ENCODE measurements around the gene EDDM3A.
"Not testable (repeated sequence)": the region's sequence is repeated elsewhere in the genome, so short reads cannot be mapped to it uniquely, and the experiment has no call there.

Gene EDDM3A

DNA sequence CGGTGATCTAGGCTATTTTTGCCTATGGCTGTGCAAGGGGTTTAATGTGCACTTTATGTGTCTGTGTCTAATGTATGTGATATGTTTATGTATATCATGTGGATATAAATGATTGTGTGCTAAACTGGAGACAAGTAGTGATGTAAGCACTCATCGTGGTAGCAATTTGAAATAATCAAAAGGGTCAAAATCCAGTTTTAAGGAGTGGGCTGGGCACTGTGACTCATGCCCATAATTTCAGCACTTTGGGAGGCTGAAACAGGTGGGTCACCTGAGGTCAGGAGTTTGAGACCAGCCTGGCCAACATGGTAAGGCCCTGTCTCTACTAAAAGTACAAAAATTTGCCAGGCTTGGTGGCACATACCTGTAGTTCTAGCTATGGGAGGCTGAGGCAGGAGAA lies 2.8 kb downstream of the EDDM3A start:
- TF ChIP-seq, protein P1, sequence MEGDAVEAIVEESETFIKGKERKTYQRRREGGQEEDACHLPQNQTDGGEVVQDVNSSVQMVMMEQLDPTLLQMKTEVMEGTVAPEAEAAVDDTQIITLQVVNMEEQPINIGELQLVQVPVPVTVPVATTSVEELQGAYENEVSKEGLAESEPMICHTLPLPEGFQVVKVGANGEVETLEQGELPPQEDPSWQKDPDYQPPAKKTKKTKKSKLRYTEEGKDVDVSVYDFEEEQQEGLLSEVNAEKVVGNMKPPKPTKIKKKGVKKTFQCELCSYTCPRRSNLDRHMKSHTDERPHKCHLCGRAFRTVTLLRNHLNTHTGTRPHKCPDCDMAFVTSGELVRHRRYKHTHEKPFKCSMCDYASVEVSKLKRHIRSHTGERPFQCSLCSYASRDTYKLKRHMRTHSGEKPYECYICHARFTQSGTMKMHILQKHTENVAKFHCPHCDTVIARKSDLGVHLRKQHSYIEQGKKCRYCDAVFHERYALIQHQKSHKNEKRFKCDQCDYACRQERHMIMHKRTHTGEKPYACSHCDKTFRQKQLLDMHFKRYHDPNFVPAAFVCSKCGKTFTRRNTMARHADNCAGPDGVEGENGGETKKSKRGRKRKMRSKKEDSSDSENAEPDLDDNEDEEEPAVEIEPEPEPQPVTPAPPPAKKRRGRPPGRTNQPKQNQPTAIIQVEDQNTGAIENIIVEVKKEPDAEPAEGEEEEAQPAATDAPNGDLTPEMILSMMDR (IDR thresholded peaks at IDR 0.05): no peak
- no peaks in the 10 kb centered on the region for H3K9me3 ChIP-seq

DNA sequence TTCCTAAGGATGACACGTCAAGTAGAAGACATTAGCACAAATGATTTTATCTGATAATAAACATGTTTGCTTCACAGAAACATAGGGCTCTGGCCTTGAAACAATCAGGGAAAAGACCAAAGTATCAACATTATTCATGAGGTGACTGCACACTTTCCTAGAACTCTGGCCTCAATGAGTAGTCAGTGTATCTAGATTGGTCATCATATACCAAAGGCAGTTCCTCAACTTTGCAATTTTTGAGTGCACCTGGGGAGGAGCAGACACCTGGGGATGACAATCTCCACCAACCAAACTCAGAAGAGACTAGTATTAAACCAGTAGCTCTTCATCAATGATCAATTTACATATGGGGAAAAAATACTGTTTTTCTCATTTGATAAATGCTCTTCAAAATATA lies 4.5 kb downstream of the EDDM3A start:
- H3K36me3 ChIP-seq: no peaks in the 10 kb centered on the region
- TF ChIP-seq, protein P1 (IDR thresholded peaks at IDR 0.05): no peak
- no peak overlapping the region for H3K27ac ChIP-seq
- no peaks in the 10 kb centered on the region for H3K4me1 ChIP-seq (ENCODE audit: control insufficient read depth in 1 of 2, insufficient read depth in 1 of 2, low read depth in 1 of 2, low read length in 1 of 2)
- H3K9me3 ChIP-seq: no peaks in the 10 kb centered on the region
- no peaks in the 10 kb centered on the region for H3K27me3 ChIP-seq
- H3K4me3 ChIP-seq (ENCODE audit: low read depth in 1 of 2, low read length in 1 of 2): no peak overlapping the region

More for the DNA sequence above, 2.8 kb downstream of the EDDM3A start:
- Histone ChIP-seq H3K27me3 (no peaks in the 10 kb centered on the region), H3K4me3 (ENCODE audit: low read depth in 1 of 2, low read length in 1 of 2) (no peak overlapping the region), H3K27ac (no peak overlapping the region), H3K36me3 (no peaks in the 10 kb centered on the region), H3K4me1 (ENCODE audit: control insufficient read depth in 1 of 2, insufficient read depth in 1 of 2, low read depth in 1 of 2, low read length in 1 of 2) (no peaks in the 10 kb centered on the region)

DNA sequence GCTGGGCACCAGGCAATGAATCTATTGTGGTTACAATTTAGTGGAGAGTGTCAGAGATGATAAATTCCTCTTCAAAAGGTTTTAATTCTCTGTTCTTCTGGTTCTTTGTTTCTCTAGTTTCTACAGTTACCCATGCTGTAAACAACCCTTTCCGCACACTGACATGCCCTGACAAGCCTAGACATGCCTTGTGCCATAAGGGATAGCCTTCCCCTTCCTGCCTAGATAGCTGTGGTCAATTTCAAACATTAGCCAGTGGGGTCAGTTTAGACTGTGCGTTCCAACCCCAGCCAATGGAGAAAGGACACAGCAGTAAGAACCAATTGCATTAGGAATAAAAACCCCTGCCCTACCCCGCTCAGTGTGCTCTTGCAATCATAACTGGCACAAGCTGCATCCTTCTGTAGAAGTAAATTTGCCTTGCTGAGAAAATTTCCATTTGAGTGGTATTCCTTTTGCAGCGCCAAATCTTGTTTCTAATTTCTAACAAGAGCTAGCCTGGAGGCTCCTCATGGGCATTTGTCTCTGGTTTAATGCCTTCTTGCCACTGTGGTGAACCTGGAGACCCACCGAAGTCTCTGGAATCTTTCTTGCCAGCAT lies 6.4 kb downstream of the EDDM3A start:
- no peaks in the 10 kb centered on the region for H3K9me3 ChIP-seq
- no peak overlapping the region for H3K27ac ChIP-seq
- H3K36me3 ChIP-seq: no peaks in the 10 kb centered on the region
- TF ChIP-seq, protein P1 (IDR thresholded peaks at IDR 0.05): no peak
- H3K4me3 ChIP-seq (ENCODE audit: low read depth in 1 of 2, low read length in 1 of 2): no peak overlapping the region
- no peaks in the 10 kb centered on the region for H3K4me1 ChIP-seq (ENCODE audit: control insufficient read depth in 1 of 2, insufficient read depth in 1 of 2, low read depth in 1 of 2, low read length in 1 of 2)
- no peaks in the 10 kb centered on the region for H3K27me3 ChIP-seq

DNA sequence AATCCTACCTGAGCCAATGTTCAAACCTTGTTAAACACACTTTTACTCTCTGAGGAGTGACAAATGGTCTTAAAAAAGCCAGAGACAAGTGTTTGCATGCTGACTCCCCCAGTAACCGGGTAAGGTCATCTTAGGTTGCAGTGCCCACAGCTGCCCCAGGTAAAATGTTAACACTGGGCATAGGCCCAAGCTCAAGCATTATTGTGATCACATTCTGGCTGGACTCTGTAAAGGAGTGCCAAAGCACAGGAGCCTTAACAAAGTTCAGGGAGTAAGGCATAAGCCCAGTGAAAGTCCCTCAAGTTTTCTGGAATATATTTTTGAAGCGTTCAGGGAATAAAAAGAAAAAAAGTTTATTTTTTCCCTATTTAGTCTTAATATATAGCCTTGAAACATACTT lies 8.6 kb downstream of the EDDM3A start:
- Histone ChIP-seq H3K9me3 (no peaks in the 10 kb centered on the region), H3K27me3 (no peaks in the 10 kb centered on the region), H3K4me1 (ENCODE audit: control insufficient read depth in 1 of 2, insufficient read depth in 1 of 2, low read depth in 1 of 2, low read length in 1 of 2) (no peaks in the 10 kb centered on the region), H3K27ac (no peak overlapping the region), H3K4me3 (ENCODE audit: low read depth in 1 of 2, low read length in 1 of 2) (no peak overlapping the region), H3K36me3 (no peaks in the 10 kb centered on the region)
- TF ChIP-seq, protein P1 (IDR thresholded peaks at IDR 0.05): no peak

DNA sequence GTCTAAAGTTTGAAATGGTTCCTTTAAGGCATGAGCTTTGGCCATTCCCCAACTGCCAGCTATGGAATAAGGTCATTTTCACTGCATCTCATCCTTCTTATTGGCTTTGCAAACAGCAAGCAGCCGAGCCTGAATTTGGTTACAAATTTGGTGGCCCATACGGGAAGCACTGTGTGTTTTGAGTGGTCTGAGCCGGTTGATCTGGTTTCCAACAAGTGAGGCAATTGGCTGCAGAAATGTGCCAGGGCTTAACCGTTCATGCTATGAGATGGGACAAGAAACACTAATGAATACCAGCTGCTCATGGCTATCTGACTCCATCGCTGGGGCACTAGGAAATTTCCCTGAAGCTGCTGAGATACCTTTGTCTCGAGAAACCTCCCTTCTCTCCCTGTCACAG lies 9.3 kb downstream of the EDDM3A start:
- Histone ChIP-seq H3K4me1 (ENCODE audit: control insufficient read depth in 1 of 2, insufficient read depth in 1 of 2, low read depth in 1 of 2, low read length in 1 of 2) (no peaks in the 10 kb centered on the region), H3K4me3 (ENCODE audit: low read depth in 1 of 2, low read length in 1 of 2) (no peak overlapping the region), H3K36me3 (no peaks in the 10 kb centered on the region), H3K27ac (no peak overlapping the region), H3K9me3 (no peaks in the 10 kb centered on the region), H3K27me3 (no peaks in the 10 kb centered on the region)
- TF ChIP-seq, protein P1 (IDR thresholded peaks at IDR 0.05): no peak

DNA sequence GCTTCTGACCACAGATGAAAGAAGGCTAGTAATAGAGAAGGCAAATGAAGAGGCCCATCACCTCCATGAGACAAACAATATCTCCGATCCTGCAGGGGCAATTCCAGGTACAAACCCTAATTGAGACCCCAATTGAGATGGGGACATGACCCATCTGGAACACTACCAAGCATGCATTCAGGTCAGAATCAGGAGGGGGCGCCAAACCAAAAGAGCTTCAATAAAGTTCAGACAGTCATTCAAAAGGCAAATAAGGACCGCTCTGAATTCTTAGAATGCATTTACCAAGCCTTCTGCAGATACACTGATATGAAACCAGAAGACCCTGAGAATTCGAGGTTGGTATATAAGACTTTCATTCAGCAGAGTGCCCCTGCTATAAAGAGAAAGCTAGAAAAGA lies 12.3 kb downstream of the EDDM3A start:
- H3K4me3 ChIP-seq (ENCODE audit: low read depth in 1 of 2, low read length in 1 of 2): no peak overlapping the region
- H3K9me3 ChIP-seq: no peaks in the 10 kb centered on the region
- no peaks in the 10 kb centered on the region for H3K36me3 ChIP-seq
- no peaks in the 10 kb centered on the region for H3K27me3 ChIP-seq
- TF ChIP-seq, protein P1 (IDR thresholded peaks at IDR 0.05): no peak
- H3K27ac ChIP-seq: no peak overlapping the region
- H3K4me1 ChIP-seq (ENCODE audit: control insufficient read depth in 1 of 2, insufficient read depth in 1 of 2, low read depth in 1 of 2, low read length in 1 of 2): no peaks in the 10 kb centered on the region

DNA sequence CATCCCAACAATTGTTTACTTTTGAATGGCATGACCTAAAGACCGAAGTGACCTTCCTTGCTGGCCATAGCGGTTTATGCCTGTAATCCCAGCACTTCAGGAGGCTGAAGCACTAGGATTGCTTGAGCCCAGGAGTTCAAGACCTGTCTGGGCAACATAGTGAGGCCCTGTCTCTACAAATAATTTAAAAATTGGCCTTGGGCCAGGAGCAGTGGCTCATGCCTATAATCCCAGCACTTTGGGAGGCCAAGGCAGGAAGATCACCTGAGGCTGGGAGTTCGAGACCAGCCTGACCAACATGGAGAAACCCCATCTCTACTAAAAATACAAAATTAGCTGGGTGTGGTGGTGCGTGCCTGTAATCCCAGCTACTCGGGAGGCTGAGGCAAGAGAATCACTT lies 13.8 kb downstream of the EDDM3A start:
- H3K4me3 ChIP-seq (ENCODE audit: low read depth in 1 of 2, low read length in 1 of 2); H3K27me3 ChIP-seq; H3K27ac ChIP-seq; H3K9me3 ChIP-seq; H3K36me3 ChIP-seq; H3K4me1 ChIP-seq (ENCODE audit: control insufficient read depth in 1 of 2, insufficient read depth in 1 of 2, low read depth in 1 of 2, low read length in 1 of 2): not testable (repeated sequence)

Measured in neutrophil (primary cell).